PC-9 (cell line): ENCODE data around the gene CELF2.

Experiments used
- EZH2 ChIP-seq: fragments of 200-600 bp; sonication (generic); IDR thresholded peaks from 2 replicates; pipeline ENCODE4 v1.8.0; 2017; ENCODE audit warnings: antibody characterized with exemption, low read depth
- TF ChIP-seq, protein P1 (sequence below): fragments of 200-600 bp; sonication (generic); conservative IDR thresholded peaks from 2 replicates; pipeline ENCODE4 v1.6.1; 2017; ENCODE audit warnings: mixed run types, antibody characterized with exemption, mild to moderate bottlenecking, moderate library complexity

DNA sequence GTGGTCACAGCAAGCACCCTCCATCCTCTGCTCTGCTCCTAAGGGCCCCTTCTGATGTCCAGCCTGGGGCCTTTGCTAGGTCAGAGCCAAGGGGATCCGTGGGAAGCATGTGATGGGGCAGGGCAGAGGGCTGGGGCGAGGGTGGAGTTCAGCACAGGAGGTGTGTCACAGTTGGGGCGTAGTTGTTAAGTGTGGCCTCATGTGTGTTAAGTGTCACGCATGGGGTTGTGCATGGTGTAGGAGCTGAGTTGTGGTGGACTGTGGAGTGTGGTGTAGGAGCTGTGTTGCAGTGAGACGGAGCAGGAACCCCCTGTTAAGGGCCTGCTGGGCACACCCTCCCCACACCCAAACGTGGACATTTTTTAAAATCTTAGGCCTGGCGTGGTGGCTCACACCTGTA is 345.8 kb downstream of the CELF2 start:
- TF ChIP-seq, protein P1, sequence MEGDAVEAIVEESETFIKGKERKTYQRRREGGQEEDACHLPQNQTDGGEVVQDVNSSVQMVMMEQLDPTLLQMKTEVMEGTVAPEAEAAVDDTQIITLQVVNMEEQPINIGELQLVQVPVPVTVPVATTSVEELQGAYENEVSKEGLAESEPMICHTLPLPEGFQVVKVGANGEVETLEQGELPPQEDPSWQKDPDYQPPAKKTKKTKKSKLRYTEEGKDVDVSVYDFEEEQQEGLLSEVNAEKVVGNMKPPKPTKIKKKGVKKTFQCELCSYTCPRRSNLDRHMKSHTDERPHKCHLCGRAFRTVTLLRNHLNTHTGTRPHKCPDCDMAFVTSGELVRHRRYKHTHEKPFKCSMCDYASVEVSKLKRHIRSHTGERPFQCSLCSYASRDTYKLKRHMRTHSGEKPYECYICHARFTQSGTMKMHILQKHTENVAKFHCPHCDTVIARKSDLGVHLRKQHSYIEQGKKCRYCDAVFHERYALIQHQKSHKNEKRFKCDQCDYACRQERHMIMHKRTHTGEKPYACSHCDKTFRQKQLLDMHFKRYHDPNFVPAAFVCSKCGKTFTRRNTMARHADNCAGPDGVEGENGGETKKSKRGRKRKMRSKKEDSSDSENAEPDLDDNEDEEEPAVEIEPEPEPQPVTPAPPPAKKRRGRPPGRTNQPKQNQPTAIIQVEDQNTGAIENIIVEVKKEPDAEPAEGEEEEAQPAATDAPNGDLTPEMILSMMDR = no peak
- no peak for TF ChIP-seq EZH2
